GM04504 (cell line): Measurements from ENCODE around the gene ID3.
"Not testable (repeated sequence)": the region's sequence is repeated elsewhere in the genome, so short reads cannot be mapped to it uniquely, and the experiment has no call there.

Source experiments
- DNase-seq: peaks from one replicate; pipeline ENCODE4 v3.0.0-alpha.2; 2012; ENCODE audit warnings: low read depth

Gene ID3

GRCh38 chr1:23548704-23549143 lies 10.6 kb downstream of the ID3 start:
- DNase-seq: no peak

- DNase-seq: no peak
Measured at GRCh38 chr1:23546897-23547584, 12.3 kb downstream of the ID3 start.

- DNase-seq: no peak
Measured at GRCh38 chr1:23545851-23546250, 13.4 kb downstream of the ID3 start.

GRCh38 chr1:23544444-23545389 lies 14.6 kb downstream of the ID3 start:
- DNase-seq: no peak

- DNase-seq: no peak
Measured at GRCh38 chr1:23543707-23544443, 15.4 kb downstream of the ID3 start.

- not testable (repeated sequence) for DNase-seq
Measured at GRCh38 chr1:23542940-23543339, 16.4 kb downstream of the ID3 start.

GRCh38 chr1:23539698-23540266 lies 19.5 kb downstream of the ID3 start:
- no peak for DNase-seq

- no peak for DNase-seq
Measured at GRCh38 chr1:23537296-23537973, 21.9 kb downstream of the ID3 start.

- no peak for DNase-seq
Measured at GRCh38 chr1:23533246-23534023, 25.9 kb downstream of the ID3 start.

- no peak for DNase-seq
Measured at GRCh38 chr1:23531562-23532094, 27.7 kb downstream of the ID3 start.

GRCh38 chr1:23530747-23531561 lies 28.3 kb downstream of the ID3 start, which contains the start of gene E2F2:
Gene E2F2, minus strand, starts transcription at chr1:23531233. Its CDS starts 440 bp downstream, at chr1:23530793.
- DNase-seq: peak; percentile 57

GRCh38 chr1:23530087-23530746 lies 29.1 kb downstream of the ID3 start:
- no peak for DNase-seq

- DNase-seq: no peak
Measured at GRCh38 chr1:23529146-23530086, 29.9 kb downstream of the ID3 start.

GRCh38 chr1:23528250-23528978 lies 30.9 kb downstream of the ID3 start:
- peak; percentile 76 for DNase-seq

GRCh38 chr1:23527900-23528249 lies 31.4 kb downstream of the ID3 start:
- no peak for DNase-seq

GRCh38 chr1:23527366-23527765 lies 31.9 kb downstream of the ID3 start:
- DNase-seq: no peak
